SKM-1 treated with dmso at 0.1 percent for 144 hours (cell line): ENCODE results near the gene OSCAR.

Experiments used
- DNase-seq: peaks from one replicate; lab custom pipeline; 2025; ENCODE audit not compliant: unreplicated experiment; lab: John Stamatoyannopoulos, UW

The OSCAR gene

DNA sequence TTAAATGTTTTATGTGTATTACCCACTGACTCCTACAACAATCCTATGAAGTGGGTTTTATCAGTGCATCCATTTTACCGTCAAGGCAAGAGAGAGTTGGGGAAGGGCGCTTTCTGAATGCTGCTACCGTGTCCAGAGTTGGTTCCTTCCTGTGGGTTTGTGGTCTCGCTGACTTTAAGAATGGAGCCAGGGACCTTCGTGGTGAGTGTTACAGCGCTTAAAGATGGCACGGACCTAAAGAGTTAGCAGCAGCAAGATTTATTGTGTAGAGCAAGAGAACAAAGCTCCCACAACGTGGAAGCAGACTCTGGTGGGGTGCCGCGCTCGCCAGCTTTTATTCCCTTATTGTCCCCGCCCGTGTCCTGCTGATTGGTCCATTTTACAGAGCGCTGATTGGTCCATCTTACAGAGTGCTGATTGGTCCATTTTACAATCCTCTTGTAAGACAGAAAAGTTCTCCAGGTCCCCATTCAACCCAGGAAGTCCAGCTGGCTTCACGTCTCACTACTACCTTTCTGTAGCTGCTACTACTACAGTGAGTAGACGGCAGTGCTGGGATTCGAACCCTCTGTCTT lies 6.1 kb downstream of the OSCAR start:
- DNase-seq: no peak

DNA sequence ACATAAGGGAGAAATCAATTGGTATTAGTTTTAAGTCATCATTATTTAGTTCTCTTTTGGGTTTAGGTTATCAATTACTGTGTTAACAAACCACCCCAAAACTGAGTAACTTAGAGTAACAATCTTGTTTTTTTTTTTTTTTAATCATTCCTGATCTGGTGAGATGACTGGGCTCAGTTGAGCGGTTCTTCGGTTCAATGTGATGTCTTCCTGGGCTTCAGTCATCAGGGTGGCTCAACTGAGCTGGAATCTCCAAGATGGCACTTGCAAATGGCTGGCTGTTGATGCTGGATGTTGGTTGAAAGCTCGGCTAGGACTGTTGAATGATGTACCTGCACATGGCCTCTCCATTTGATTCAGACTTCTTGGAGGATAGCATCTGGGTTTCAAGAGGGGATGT lies 16.2 kb downstream of the OSCAR start:
- no peak for DNase-seq

DNA sequence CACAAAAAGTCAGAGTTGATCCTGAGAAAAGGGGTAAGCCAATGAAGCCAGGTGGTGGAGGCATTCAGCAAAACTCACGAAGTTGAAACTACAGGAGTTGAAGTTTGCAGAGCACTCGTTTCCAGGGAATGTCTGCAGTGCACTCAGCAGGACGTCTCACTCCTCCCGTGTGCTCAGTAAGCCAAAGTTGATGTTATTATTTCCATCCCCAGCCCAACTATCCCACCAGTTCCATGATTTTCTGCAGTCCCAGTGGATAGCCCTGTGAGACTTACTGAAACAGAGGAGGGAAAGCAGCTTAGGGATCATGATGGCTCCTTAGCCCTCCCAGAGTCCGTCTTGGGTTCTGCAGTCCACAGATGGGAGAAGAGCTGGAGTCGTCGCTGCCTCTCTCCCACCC lies 19.6 kb downstream of the OSCAR start, which contains the start of gene TARM1:
Gene TARM1 (minus strand): TSS at position 334 of the 400 bp plus-strand sequence. CDS start 25 bp downstream, at position 309.
- DNase-seq: no peak

DNA sequence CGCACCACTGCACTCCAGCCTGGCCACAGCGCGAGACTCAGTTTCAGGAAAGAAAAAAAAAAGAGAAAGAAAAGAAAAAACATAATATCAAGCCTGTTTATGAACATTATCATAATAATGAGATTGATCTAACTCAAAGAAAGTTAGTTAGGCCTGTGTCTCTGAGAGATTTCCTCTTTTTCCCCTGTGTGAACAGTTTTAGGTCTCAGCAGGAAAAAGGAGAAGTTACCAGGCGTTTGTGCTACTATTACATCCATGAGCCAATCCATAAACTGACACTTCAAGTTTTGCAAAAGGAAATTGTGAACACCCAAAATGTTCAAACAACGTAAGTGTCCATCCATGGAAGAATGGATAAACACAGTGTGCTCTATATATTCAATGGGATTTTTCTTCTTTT lies 23.3 kb downstream of the OSCAR start:
- DNase-seq: peak; percentile 59

DNA sequence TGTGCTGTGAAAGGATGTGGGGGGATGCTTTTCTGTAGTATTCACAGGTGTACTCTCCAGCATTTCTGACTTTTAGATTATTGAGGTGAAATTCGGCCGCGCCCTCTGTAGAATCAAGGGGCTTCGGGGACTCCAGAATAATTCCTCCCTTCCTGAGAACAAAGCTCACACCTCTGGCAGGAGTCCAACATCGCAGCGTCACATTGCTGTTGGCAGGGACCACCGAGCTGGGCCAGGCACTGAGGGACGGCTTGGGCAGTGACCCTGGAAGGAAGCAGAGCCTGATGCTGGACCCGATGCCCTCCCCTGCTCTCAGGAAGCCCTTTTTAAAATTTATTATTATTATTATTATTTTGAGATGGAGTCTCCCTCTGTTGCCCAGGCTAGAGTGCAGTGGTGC lies 25.8 kb downstream of the OSCAR start:
- DNase-seq: no peak

DNA sequence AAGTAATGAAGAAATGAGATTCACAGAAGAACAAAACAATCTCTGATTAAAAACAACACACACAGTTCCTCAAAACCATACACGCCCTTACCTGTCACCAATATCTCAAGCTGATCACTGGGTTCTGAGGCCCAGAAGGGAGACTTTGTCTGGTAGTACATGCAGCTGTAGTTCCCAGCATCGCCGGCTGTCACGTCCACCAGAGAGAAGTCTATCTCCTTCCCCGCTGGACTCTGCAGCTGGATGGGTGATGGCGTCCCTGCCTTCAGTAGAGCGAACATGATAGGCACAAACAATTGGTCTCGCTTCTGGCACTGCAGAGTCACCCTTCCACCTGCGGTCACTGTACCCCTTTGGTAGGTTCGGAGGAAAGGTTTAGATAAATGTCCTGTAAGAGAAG lies 26.8 kb downstream of the OSCAR start:
- DNase-seq: no peak

DNA sequence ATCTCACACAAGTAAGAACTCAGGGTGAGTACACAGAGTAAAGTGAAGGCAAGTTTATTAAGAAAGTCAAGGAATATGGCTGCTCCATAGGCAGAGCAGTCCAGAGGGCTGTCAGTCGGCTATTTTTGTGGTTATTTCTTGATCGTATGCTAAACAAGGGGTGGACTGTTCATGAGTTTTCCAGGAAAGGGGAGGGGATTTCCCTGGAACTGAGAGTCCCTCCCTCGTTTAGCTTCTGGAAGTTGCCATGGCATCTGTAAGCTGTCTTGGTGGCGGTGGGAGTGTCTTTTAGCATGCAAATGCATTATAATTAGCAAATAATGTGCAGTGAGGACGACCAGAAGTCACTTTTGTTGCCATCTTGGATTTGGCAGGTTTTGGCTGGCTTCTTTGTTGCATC lies 31.1 kb downstream of the OSCAR start:
- DNase-seq: no peak

DNA sequence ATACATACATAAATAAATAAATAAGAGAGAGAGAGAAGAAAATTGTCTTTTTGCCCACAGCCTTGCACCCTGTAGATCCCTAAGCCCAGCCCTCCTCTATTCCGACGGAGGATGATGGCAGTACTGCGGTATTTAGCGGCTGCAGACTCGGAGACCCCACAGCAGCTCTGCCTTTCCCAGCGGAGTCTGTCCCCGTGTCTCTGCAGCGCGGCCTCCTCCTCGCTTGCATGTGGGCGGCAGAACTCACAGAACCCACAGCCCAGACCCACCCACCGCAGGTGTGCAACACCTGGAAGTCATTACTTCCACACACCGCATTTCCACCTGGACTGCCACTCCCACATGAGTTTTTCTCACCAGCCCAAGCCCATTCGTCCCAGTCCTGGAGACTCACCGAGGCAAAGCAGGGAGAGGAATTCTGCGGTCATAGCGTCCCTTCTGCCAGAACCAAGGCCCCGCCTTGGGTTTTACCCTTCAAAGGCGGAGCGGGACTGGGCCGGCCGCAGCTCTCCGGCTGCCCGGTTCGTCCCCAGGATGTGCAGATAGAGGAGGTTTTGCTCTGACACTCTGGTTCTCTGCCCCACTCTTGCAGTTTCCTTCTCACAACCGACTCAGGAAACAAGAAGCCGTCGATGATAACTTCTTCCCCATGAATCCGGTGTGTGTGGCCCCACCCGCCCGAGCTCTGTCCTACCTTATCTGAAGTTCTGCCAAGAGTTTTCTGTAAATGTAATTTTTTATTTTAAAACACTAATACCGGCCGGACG lies 37.1 kb downstream of the OSCAR start, which contains the start of gene VSTM1:
Gene VSTM1 (minus strand): TSS at position 548 of the 767 bp plus-strand sequence. CDS start 120 bp downstream, at position 428.
- no peak for DNase-seq

DNA sequence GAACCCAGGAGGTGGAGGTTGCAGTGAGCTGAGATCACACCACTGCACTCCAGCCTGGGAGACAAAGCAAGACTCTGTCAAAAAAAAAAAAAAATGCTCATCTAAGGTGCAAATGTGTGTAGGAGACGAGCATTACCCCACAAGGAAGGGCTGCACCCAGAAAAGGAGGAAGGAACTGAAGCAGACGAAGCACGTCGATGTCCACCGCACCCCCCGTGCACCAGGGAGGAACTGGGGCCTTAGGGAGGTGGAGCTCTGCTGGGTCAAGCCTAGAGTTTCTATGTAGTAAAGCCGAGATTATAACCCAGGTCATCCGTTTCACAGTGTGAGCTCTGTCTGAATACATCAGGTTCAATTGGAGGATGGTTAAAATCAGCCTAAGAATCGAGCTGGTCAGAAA lies 38.0 kb downstream of the OSCAR start:
- DNase-seq: peak; percentile 57

DNA sequence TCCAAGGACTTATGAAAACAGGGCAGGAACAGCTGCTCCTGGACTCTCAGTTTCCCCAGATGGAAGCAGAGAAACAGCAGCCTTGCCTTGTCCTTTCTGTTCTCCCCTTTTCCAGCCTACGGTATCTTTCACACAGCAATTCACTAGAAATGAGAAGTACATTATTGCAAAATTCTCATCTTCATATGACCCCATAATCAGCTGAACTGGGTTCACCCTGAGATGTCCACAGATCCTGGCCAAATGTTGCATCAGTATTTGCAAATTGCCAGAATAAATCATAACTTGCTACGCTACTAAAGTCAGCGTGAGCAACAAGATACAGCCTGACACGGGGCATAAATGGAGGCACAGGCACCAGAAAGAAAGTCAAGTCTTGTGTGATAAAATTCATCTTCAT lies 53.0 kb downstream of the OSCAR start:
- DNase-seq: peak; percentile 23

DNA sequence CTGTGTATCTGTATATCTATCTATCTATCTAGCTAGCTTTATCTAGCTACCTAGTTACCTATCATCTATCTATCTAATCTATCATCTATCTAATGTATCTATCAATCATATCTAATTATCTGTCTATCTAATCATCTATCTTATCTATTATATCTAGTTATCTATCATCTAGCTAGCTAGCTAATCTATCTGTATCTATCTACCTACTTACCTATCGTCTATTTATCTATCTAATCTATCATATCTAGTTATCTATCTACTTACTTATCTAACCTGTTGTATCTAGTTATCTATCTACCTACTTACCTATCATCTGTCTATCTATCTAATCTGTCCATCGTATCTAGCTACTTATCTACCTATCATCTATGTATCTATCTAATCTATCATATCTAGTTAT lies 54.8 kb downstream of the OSCAR start:
- no peak for DNase-seq
